GM12878 (cell line): ENCODE data around the gene CTNNBL1. TPM values are rescaled to one million over a fixed set of nuclear protein-coding genes. Genes with fewer than 3 reads are reported as not detected.

Experiments used
- ATAC-seq: fragments of 200-7000 bp; cut with Tn5 transposase; 3 replicates; pipeline ENCODE4 v1.9.1; 2020; ENCODE audit warnings: mild to moderate bottlenecking, moderate library complexity
- BruUV-seq: library from RNA; stranded (reverse); fragments of 400-500 nt; replicated peaks from 2 replicates; lab custom pipeline; 2021; lab: Mats Ljungman, UMichigan
- CTCF ChIA-PET: fragments of 300-600 bp; sonication (Branson Sonifier 250); formaldehyde crosslinking; extraction: SDS; loops from one replicate; lab custom pipeline; 2021; ENCODE audit warnings: inconsistent platforms; lab: Yijun Ruan, JAX
- POLR2A ChIA-PET: fragments of 350-600 bp; formaldehyde crosslinking; extraction: SDS; loops from one replicate; lab custom pipeline; 2021; ENCODE audit warnings: inconsistent platforms; lab: Charles Lee
- RAD21 ChIA-PET: fragments of 300-600 bp; sonication (Branson Sonifier 250); formaldehyde crosslinking; loops from one replicate; lab custom pipeline; 2023; ENCODE audit warnings: antibody characterized with exemption; ENCODE audit not compliant: unreplicated experiment; lab: Charles Lee
- SMC1A ChIA-PET: fragments of 300-600 bp; sonication (Branson Sonifier 250); formaldehyde crosslinking; loops from one replicate; lab custom pipeline; 2023; ENCODE audit not compliant: unreplicated experiment, uncharacterized antibody; lab: Charles Lee
- DNase-seq: peaks from one replicate; pipeline ENCODE4 v3.0.0-alpha.2; 2011; ENCODE audit warnings: low read depth, low spot score
- FAIRE-seq: peaks from 3 replicates; lab custom pipeline; 2011; peaks lifted over from hg19 to GRCh38; lab: Jason Lieb, UNC
- H2AFZ ChIP-seq: 2 replicates; pipeline ENCODE4 v1.6.0; 2011; ENCODE audit warnings: low read depth, low read length, control low read depth; ENCODE audit not compliant: control insufficient read depth
- H3K27ac ChIP-seq: 2 replicates; pipeline ENCODE4 v1.5.1; 2011; ENCODE audit warnings: control low read depth; ENCODE audit not compliant: control insufficient read depth, insufficient read depth
- H3K27me3 ChIP-seq, 2 experiments: replicated peaks in 1 of 2; 2 replicates each; pipeline versions ENCODE4 v1.6.0 to v1.6.1; 2011; ENCODE audit warnings: low read length in 1 of 2; ENCODE audit not compliant: control insufficient read depth in 2 of 2, insufficient read depth in 2 of 2
- H3K36me3 ChIP-seq, 2 experiments: 2 replicates each; pipeline ENCODE4 v1.5.1; 2011; ENCODE audit warnings: low read length in 1 of 2; ENCODE audit not compliant: control insufficient read depth in 2 of 2, insufficient read depth in 2 of 2
- H3K4me1 ChIP-seq: 2 replicates; pipeline ENCODE4 v1.6.1; 2011; ENCODE audit warnings: mild to moderate bottlenecking, low read length, moderate library complexity, mixed read lengths; ENCODE audit not compliant: control insufficient read depth, insufficient read depth
- H3K4me2 ChIP-seq: 2 replicates; pipeline ENCODE4 v1.6.0; 2011; ENCODE audit warnings: control low read depth; ENCODE audit not compliant: control insufficient read depth, insufficient read depth
- H3K4me3 ChIP-seq: fragments of 200-600 bp; sonication (generic); 2 replicates; pipeline ENCODE4 v1.5.1; 2016
- H3K79me2 ChIP-seq: 2 replicates; pipeline ENCODE4 v1.6.0; 2011; ENCODE audit warnings: low read length; ENCODE audit not compliant: control insufficient read depth, insufficient read depth
- H3K9ac ChIP-seq: 2 replicates; pipeline ENCODE4 v1.8.0; 2011; ENCODE audit warnings: low read length, control low read depth, mixed read lengths; ENCODE audit not compliant: control insufficient read depth, insufficient read depth
- H3K9me3 ChIP-seq: replicated peaks from 3 replicates; pipeline ENCODE4 v1.5.1; 2011; ENCODE audit warnings: mild to moderate bottlenecking, low read length; ENCODE audit not compliant: control insufficient read depth, insufficient read depth
- H4K20me1 ChIP-seq: 2 replicates; pipeline ENCODE4 v1.6.0; 2011; ENCODE audit not compliant: control insufficient read depth, insufficient read depth
- CHD2 ChIP-seq: IDR thresholded peaks from 2 replicates; pipeline ENCODE4 v1.6.1; 2011; ENCODE audit warnings: low read depth, low read length, improper control_type of control experiment, borderline replicate concordance
- EED ChIP-seq: sonication (generic); IDR thresholded peaks from 2 replicates; pipeline ENCODE4 v1.6.1; 2016; ENCODE audit warnings: antibody characterized with exemption, low read depth
- KAT2A ChIP-seq: conservative IDR thresholded peaks from 2 replicates; pipeline ENCODE4 v1.6.1; 2011; ENCODE audit warnings: low read depth, low read length; ENCODE audit not compliant: control insufficient read depth
- PBX3 ChIP-seq: IDR thresholded peaks from 2 replicates; pipeline ENCODE4 v1.6.1; 2011; ENCODE audit warnings: mild to moderate bottlenecking, low read depth, low read length, moderate library complexity; ENCODE audit not compliant: insufficient replicate concordance
- USF2 ChIP-seq: IDR thresholded peaks from 2 replicates; pipeline ENCODE4 v1.6.1; 2011; ENCODE audit warnings: low read depth, low read length, improper control_type of control experiment, borderline replicate concordance
- YBX1 ChIP-seq: fragments of 450-650 bp; IDR thresholded peaks from 2 replicates; pipeline ENCODE4 v1.6.1; 2016; ENCODE audit warnings: antibody characterized with exemption
- ZNF687 ChIP-seq: fragments of 450-650 bp; IDR thresholded peaks from 2 replicates; pipeline ENCODE4 v1.6.1; 2017; ENCODE audit warnings: mild to moderate bottlenecking, moderate library complexity
- ZSCAN29 ChIP-seq: fragments of 450-650 bp; IDR thresholded peaks from 2 replicates; pipeline ENCODE4 v1.6.1; 2017; ENCODE audit warnings: mild to moderate bottlenecking, moderate library complexity
- WGBS: methylation state at CpG from one replicate; pipeline ENCODE4 v1.1.6; 2016; ENCODE audit warnings: low lambda C conversion rate; ENCODE audit not compliant: insufficient replicate concordance, insufficient coverage; ENCODE audit errors: missing lambda C conversion rate; 5-methylcytosine and 5-hydroxymethylcytosine counted together
- in situ Hi-C: fragments of 300-500 bp; cut with MboI; formaldehyde crosslinking; loops from 9 replicates; pipeline ENCODE4 v1.14.3; 2018; ENCODE audit warnings: mixed read lengths
- intact Hi-C: fragments of 100-400 bp; cut with micrococcal nuclease; formaldehyde crosslinking; loops from one replicate; pipeline ENCODE4 v1.14.2; 2022; ENCODE audit not compliant: unreplicated experiment
- polyA plus RNA-seq, 11 experiments: library from polyadenylated mRNA; depleted of rRNA in 4 of 11; unstranded in 6 of 11; stranded (reverse) in 5 of 11; fragments of >200 nt; fragmentation: Nextera tagmentation in 4 of 11; fragmentation: Illumina TruSeq in 1 of 11; extraction: Ambion mirVana in 4 of 11; extraction: Trizol in 1 of 11; gene quantifications; 1 replicate in 1 of 11; 2 replicates in 10 of 11; pipeline versions ENCODE4 v1.2.1 to v1.2.3, GENCODE V29; 2011 to 2016; ENCODE audit warnings: inconsistent platforms in 2 of 11, missing spikeins in 2 of 11, low read depth in 1 of 11
- total RNA-seq, 4 experiments: library from RNA; depleted of rRNA in 3 of 4; stranded (reverse); fragments of >200 nt in 3 of 4; fragmentation: Illumina TruSeq in 1 of 4; extraction: Trizol in 1 of 4; gene quantifications; 2 replicates each; pipeline versions ENCODE4 v1.2.1 to v1.2.3, GENCODE V29; 2013 to 2021

CTNNBL1 gene
- total and polyA plus RNA-seq, 10 of the 15 experiments (the other 5 are each of a cell fraction or from before 2014, with no cell fraction given), result 43.1 to 102 (median 67.8) TPM

DNA sequence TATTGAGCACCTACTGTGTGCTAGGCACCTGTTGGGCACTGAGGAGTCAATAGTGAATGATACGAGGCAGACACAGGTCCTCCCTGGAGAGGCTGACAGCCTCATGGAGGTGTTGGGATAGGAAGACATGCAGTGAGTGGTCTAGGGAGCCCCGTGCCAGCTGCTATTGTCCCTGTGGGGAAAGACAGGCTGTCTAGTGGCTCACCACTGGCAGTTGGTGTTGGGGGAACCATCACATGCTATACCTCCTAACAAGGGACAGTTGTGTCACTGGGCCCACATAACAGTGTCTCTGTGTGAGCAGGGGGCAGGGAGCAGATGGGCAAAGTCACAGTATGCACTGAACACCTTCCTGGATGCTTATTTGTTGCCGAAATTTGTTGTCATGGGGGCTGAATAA, 45.9 kb upstream of the CTNNBL1 start:
- intact Hi-C loops (no loop called here), in situ Hi-C loops (no loop called here)
- no peak overlapping the region for H2AFZ ChIP-seq
- no peak overlapping the region for H3K4me3 ChIP-seq
- H3K4me2 ChIP-seq, result no peak overlapping the region
- no peaks in the 10 kb centered on the region for H4K20me1 ChIP-seq
- POLR2A ChIA-PET, result no interaction called here
- RAD21 ChIA-PET, result no interaction called here
- WGBS, result 6% methylated on average over 3 of the region's 3 CpGs
- H3K36me3 ChIP-seq, result no peaks in the 10 kb centered on the region
- no peaks in the 10 kb centered on the region for H3K4me1 ChIP-seq
- H3K79me2 ChIP-seq, result no peaks in the 10 kb centered on the region
- no peak overlapping the region for H3K9ac ChIP-seq
- no peak for TF ChIP-seq ZNF687
- no peak for TF ChIP-seq CHD2
- TF ChIP-seq KAT2A, result no peak
- TF ChIP-seq USF2, result no peak
- no peak for TF ChIP-seq YBX1
- TF ChIP-seq ZSCAN29, result no peak
- no peak for TF ChIP-seq EED
- TF ChIP-seq PBX3, result no peak
- CTCF ChIA-PET, result interaction anchor here (0.7 kb wide), 1 partner anchor 9 kb away, joined by 3 read pairs; no protein-coding TSS in a partner anchor
- FAIRE-seq (no peak), DNase-seq (no peak), ATAC-seq (no peak)
- BruUV-seq, result no TSS peak
- no peaks in the 10 kb centered on the region for H3K9me3 ChIP-seq
- no peak overlapping the region for H3K27ac ChIP-seq
- SMC1A ChIA-PET, result interaction anchor here (0.5 kb wide), 1 partner anchor 110 kb away, joined by 3 read pairs; no protein-coding TSS in a partner anchor
- peaks cover 2 to 14% of the 10 kb centered on the region in 2 experiments; a peak in 1 of 4 replicates for H3K27me3 ChIP-seq
